Liver (tissue), 9 donors: ENCODE measurements around the gene FAM53B. TPM values are rescaled to one million over a fixed set of nuclear protein-coding genes. Genes with fewer than 3 reads are reported as not detected.

Source experiments
- DNase-seq: peaks from one replicate; pipeline ENCODE4 v3.0.0-alpha.2; 2017; ENCODE audit warnings: low spot score
- H3K27ac ChIP-seq, 2 donors: one replicate each; pipeline ENCODE4 v1.7.0; 2013; ENCODE audit warnings: inconsistent platforms in 2 of 2, low read length in 2 of 2, control low read depth in 1 of 2, low read depth in 1 of 2, mild to moderate bottlenecking in 1 of 2
- H3K27me3 ChIP-seq, 4 donors: one replicate each; pipeline versions ENCODE4 v1.6.1 to v1.7.0; 2013; ENCODE audit warnings: low read length in 3 of 4, inconsistent platforms in 1 of 4, mild to moderate bottlenecking in 1 of 4, moderate library complexity in 1 of 4; ENCODE audit not compliant: control insufficient read depth in 4 of 4, insufficient read depth in 4 of 4
- H3K36me3 ChIP-seq, 4 donors: one replicate each; pipeline versions ENCODE4 v1.6.1 to v1.7.0; 2013; ENCODE audit warnings: low read length in 3 of 4, mild to moderate bottlenecking in 3 of 4, low read depth in 1 of 4, moderate library complexity in 1 of 4; ENCODE audit not compliant: control insufficient read depth in 4 of 4, insufficient read depth in 3 of 4
- H3K4me1 ChIP-seq, 4 donors: one replicate each; pipeline versions ENCODE4 v1.6.1 to v1.7.0; 2013; ENCODE audit warnings: low read length in 3 of 4, mild to moderate bottlenecking in 3 of 4, moderate library complexity in 1 of 4; ENCODE audit not compliant: control insufficient read depth in 4 of 4, insufficient read depth in 4 of 4
- H3K4me3 ChIP-seq, 3 donors: one replicate each; pipeline versions ENCODE4 v1.6.1 to v1.7.0; 2013; ENCODE audit warnings: low read length in 3 of 3, control low read depth in 1 of 3, low read depth in 1 of 3, mild to moderate bottlenecking in 1 of 3
- H3K9ac ChIP-seq, 2 donors: one replicate each; pipeline ENCODE4 v1.7.0; 2013; ENCODE audit warnings: low read length in 2 of 2, mild to moderate bottlenecking in 2 of 2, moderate library complexity in 2 of 2, control low read depth in 1 of 2, low read depth in 1 of 2
- H3K9me3 ChIP-seq, 4 donors: one replicate each; pipeline versions ENCODE4 v1.6.1 to v1.7.0; 2013; ENCODE audit warnings: low read length in 3 of 4; ENCODE audit not compliant: control insufficient read depth in 4 of 4
- EGR1 ChIP-seq, 2 donors: IDR thresholded peaks; 2 replicates each; pipeline ENCODE4 v1.6.1; 2016 to 2018; ENCODE audit warnings: antibody characterized with exemption in 2 of 2, low read depth in 2 of 2
- FOXA1 ChIP-seq: IDR thresholded peaks from 2 replicates; pipeline ENCODE4 v1.6.1; 2016; ENCODE audit warnings: antibody characterized with exemption
- HNF4A ChIP-seq, 2 donors: conservative IDR thresholded peaks; 2 replicates each; pipeline ENCODE4 v1.6.1; 2016; ENCODE audit warnings: antibody characterized with exemption in 2 of 2, mild to moderate bottlenecking in 2 of 2
- HNF4G ChIP-seq: IDR thresholded peaks from 2 replicates; pipeline ENCODE4 v1.6.1; 2016; ENCODE audit warnings: antibody characterized with exemption
- NR2F2 ChIP-seq: IDR thresholded peaks from 2 replicates; pipeline ENCODE4 v1.6.1; 2016; ENCODE audit warnings: antibody characterized with exemption
- SP1 ChIP-seq: IDR thresholded peaks from 2 replicates; pipeline ENCODE4 v1.6.1; 2018; ENCODE audit warnings: antibody characterized with exemption, mild to moderate bottlenecking
- TAF1 ChIP-seq: conservative IDR thresholded peaks from 2 replicates; pipeline ENCODE4 v1.6.1; 2016; ENCODE audit warnings: antibody characterized with exemption, mild to moderate bottlenecking
- YY1 ChIP-seq: IDR thresholded peaks from 2 replicates; pipeline ENCODE4 v1.6.1; 2016; ENCODE audit warnings: antibody characterized with exemption, mild to moderate bottlenecking
- WGBS: extraction: QIAGEN DNeasy Blood & Tissue Kit; methylation state at CpG from one replicate; pipeline ENCODE4 v1.1.7; 2013; 5-methylcytosine and 5-hydroxymethylcytosine counted together
- polyA plus RNA-seq, 2 donors: library from polyadenylated mRNA; stranded (reverse) in 1 of 2; unstranded in 1 of 2; fragments of 200-250 nt in 1 of 2; fragments of >200 nt in 1 of 2; fragmentation: Nextera tagmentation in 1 of 2; extraction: Ambion mirVana in 1 of 2; gene quantifications; one replicate each; pipeline versions ENCODE4 v1.2.1 to v1.2.3, GENCODE V29; 2013 to 2015
- total RNA-seq, 2 donors: library from RNA; depleted of rRNA; stranded (reverse); fragments of >200 nt; gene quantifications; one replicate each; pipeline ENCODE4 v1.2.3, GENCODE V29; 2014
- TF ChIP-seq, protein P1 (sequence below): IDR thresholded peaks from 2 replicates; pipeline ENCODE4 v1.6.1; 2016; ENCODE audit warnings: antibody characterized with exemption
- TF ChIP-seq, protein P2 (sequence below): IDR thresholded peaks from 2 replicates; pipeline ENCODE4 v1.6.1; 2016; ENCODE audit warnings: antibody characterized with exemption, mild to moderate bottlenecking
- TF ChIP-seq, protein P3 (sequence below): fragments of 150-350 bp; IDR thresholded peaks from 2 replicates; pipeline ENCODE4 v1.5.1; 2017; ENCODE audit warnings: improper control_type of control experiment, low read depth, low read length; ENCODE audit not compliant: missing input control
- donor health status: healthy.
- donor health status: healthy.
- donor health status: healthy.
- donor health status: healthy.
- donor health status: healthy.

The FAM53B gene
- total and polyA plus RNA-seq, 4 donors = 1.1 to 24.0 (median 6.3) TPM

DNA sequence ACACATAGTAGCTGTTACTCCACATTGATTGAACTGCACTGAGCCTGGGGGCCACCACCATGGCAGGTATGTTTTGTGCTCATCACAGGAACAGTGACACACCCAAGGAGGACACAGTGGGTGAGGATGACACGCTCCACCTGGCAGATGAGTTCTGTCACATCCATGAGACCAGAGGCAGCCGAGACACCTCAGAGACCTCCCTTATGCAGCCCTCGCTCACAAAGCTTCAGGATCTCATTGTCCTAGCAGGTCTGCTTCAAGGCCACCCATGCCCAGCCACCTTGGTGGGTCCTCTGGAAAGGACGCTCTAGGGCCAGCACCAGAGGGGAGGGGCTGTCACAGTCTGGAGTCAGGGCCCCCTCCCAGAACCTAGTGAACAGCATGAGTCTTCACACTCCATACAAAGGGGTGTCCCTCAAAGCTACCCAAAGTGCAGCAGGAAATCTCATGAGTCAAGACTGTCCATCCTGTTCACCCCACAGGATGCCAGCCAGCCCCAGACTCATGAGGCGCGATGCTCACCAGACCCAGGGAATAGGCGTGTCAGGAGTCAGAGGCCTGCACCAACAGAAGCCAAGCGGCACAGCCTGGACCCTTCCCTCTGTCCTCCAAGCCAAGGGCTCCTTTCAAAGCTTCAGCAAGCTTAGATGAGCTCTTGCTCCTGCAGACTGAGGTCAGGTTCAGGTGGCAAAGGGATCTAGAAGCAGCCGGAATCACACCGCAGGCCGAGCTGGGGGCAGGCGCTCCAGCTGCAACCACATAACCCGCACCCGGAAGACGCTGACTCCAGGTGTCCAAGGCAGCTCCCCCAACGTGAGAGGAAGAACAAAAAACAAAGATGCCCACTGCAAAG lies 9.6 kb downstream of the FAM53B start (continued):
- TF ChIP-seq, protein P1, sequence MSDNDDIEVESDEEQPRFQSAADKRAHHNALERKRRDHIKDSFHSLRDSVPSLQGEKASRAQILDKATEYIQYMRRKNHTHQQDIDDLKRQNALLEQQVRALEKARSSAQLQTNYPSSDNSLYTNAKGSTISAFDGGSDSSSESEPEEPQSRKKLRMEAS = no peak
- no peak for TF ChIP-seq TAF1
- TF ChIP-seq SP1 = no peak
- no peak for TF ChIP-seq YY1
- TF ChIP-seq HNF4G = no peak
- no peak for TF ChIP-seq EGR1 (IDR thresholded peaks at IDR 0.05; ENCODE audit: low read depth in 2 of 2)

DNA sequence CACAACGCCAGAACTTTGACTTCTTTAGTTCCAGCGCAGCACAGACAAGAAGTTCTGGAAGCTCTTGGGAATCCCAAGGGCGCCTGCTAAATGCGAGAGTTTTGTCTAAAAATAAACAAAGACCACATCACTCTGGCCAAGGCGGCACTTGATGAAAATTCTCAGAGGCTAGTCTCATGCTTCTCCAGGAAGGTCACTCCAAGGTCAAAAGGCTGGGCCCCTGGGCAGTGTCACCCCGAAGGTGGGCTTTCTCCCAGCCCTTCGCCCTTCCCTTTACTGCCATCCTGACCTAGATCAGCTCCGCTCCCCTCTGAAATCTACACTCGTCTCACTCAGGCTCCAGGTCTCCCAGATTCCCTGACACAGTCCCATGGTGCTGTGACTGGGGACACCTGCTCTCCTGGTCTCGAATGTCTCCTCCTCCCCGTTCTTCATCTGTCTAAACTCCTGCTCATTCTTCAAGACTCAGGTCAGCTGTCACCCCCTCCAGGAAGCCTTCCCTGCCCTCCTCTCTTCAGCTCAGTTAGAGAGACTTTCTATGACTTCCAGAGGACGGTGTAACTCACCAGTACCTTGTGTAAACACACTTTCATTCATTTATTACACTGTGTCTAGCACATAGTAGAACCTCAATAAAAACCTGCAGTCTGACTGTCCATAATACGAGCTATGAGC lies 10.5 kb downstream of the FAM53B start:
- Histone ChIP-seq H3K27me3 (no peaks in the 10 kb centered on the region), H3K36me3 (no peaks in the 10 kb centered on the region), H3K9ac (no peak overlapping the region), H3K27ac (no peak overlapping the region), H3K9me3 (no peaks in the 10 kb centered on the region), H3K4me1 (peaks cover 10 to 37% (median 30%) of the 10 kb centered on the region in 4 donors), H3K4me3 (no peak overlapping the region)
- 83% methylated on average over 13 of the region's 13 CpGs for WGBS
- TF ChIP-seq, protein P2, sequence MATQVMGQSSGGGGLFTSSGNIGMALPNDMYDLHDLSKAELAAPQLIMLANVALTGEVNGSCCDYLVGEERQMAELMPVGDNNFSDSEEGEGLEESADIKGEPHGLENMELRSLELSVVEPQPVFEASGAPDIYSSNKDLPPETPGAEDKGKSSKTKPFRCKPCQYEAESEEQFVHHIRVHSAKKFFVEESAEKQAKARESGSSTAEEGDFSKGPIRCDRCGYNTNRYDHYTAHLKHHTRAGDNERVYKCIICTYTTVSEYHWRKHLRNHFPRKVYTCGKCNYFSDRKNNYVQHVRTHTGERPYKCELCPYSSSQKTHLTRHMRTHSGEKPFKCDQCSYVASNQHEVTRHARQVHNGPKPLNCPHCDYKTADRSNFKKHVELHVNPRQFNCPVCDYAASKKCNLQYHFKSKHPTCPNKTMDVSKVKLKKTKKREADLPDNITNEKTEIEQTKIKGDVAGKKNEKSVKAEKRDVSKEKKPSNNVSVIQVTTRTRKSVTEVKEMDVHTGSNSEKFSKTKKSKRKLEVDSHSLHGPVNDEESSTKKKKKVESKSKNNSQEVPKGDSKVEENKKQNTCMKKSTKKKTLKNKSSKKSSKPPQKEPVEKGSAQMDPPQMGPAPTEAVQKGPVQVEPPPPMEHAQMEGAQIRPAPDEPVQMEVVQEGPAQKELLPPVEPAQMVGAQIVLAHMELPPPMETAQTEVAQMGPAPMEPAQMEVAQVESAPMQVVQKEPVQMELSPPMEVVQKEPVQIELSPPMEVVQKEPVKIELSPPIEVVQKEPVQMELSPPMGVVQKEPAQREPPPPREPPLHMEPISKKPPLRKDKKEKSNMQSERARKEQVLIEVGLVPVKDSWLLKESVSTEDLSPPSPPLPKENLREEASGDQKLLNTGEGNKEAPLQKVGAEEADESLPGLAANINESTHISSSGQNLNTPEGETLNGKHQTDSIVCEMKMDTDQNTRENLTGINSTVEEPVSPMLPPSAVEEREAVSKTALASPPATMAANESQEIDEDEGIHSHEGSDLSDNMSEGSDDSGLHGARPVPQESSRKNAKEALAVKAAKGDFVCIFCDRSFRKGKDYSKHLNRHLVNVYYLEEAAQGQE = no peak
- peak; percentile 35 for TF ChIP-seq NR2F2
- TF ChIP-seq, protein P1 = no peak
- peak; percentile 17 for DNase-seq

DNA sequence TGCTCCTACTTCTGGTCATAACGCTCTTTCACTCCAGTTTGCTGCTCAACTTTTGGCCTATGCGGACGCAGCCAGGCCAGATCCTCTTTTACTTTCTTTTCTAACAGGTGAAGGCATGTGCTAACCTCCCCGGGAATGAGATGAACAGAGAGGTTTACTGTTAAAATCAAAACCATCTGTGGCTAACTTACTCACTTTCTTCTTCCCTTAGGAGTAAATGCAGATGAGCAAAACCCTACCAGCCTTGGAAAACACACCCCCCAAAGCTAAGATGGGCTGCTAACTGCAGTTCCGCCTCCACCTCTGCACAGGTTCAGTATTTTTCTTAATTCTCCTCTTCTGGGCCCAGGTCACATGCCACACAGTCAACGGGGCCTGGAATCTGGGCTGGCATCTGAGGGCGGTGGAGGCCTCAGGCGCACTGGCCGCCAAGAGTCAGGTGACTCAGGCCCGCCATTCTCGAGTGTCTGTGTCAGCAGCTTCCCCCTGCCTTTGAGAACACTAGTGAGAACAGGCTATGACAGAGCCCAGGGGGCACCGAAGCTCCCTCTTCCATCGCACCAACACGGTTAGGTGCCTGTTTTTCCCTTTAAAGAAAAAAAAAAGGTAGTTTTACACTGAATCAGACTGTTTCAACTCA lies 11.1 kb downstream of the FAM53B start:
- DNase-seq = peak; percentile 22
- H3K27me3 ChIP-seq = no peaks in the 10 kb centered on the region
- H3K4me1 ChIP-seq = peaks cover 10 to 34% (median 30%) of the 10 kb centered on the region in 4 donors
- no peaks in the 10 kb centered on the region for H3K36me3 ChIP-seq
- H3K4me3 ChIP-seq = no peak overlapping the region
- no peaks in the 10 kb centered on the region for H3K9me3 ChIP-seq
- H3K27ac ChIP-seq = no peak overlapping the region
- TF ChIP-seq HNF4A (conservative IDR thresholded peaks at IDR 0.05) = no peak
- no peak for TF ChIP-seq NR2F2
- TF ChIP-seq TAF1 = no peak
- TF ChIP-seq YY1 = no peak
- TF ChIP-seq EGR1 (IDR thresholded peaks at IDR 0.05; ENCODE audit: low read depth in 2 of 2) = no peak
- TF ChIP-seq, protein P3, sequence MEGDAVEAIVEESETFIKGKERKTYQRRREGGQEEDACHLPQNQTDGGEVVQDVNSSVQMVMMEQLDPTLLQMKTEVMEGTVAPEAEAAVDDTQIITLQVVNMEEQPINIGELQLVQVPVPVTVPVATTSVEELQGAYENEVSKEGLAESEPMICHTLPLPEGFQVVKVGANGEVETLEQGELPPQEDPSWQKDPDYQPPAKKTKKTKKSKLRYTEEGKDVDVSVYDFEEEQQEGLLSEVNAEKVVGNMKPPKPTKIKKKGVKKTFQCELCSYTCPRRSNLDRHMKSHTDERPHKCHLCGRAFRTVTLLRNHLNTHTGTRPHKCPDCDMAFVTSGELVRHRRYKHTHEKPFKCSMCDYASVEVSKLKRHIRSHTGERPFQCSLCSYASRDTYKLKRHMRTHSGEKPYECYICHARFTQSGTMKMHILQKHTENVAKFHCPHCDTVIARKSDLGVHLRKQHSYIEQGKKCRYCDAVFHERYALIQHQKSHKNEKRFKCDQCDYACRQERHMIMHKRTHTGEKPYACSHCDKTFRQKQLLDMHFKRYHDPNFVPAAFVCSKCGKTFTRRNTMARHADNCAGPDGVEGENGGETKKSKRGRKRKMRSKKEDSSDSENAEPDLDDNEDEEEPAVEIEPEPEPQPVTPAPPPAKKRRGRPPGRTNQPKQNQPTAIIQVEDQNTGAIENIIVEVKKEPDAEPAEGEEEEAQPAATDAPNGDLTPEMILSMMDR = no peak
- no peak for TF ChIP-seq FOXA1
- 84% methylated on average over 14 of the region's 14 CpGs for WGBS
- H3K9ac ChIP-seq = no peak overlapping the region
